ENCODE measurements around the gene CCDC149.

GRCh38 chr4:24887881-24888430, 24.9 kb downstream of the CCDC149 start:
- TF ChIP-seq CTCF (IDR thresholded peaks at IDR 0.05; ENCODE audit: insufficient read depth, low read length) = no peak
- TF ChIP-seq REST (IDR thresholded peaks at IDR 0.05; ENCODE audit: insufficient replicate concordance, low read depth) = no peak
